ENCODE results near the gene CHST8. TPM values are rescaled to one million over a fixed set of nuclear protein-coding genes. Genes with fewer than 3 reads are reported as not detected.

The CHST8 gene
- total RNA-seq, 1 experiment from 2014 or later, result 2.3 TPM

DNA sequence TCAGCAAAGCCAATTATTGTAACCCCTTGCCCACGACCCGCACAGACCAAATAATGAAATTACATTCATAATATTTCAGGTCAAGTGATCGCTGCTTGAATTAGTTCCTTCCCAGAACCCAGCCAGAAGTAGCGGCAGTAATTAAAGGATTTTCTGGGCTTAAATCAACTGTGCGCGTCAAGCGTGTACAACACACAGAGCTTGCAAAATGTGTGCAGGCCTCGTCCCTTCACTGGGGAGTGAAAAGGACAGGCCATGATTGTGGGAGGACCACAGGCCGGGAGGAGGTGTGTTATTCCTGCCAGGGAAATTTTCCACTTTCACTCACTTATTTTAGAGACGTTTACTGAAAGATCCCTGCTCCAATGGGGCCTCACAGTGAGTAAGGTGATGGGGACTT, 84.9 kb downstream of the CHST8 start:
- Histone ChIP-seq H3K36me3 (ENCODE audit: insufficient read depth, low read length, poor library complexity, severe bottlenecking) (no peaks in the 10 kb centered on the region), H3K27me3 (replicated peaks; ENCODE audit: insufficient read depth, low read depth, low read length, poor library complexity) (no peaks in the 10 kb centered on the region), H3K4me3 (ENCODE audit: low read depth, low read length, poor library complexity, severe bottlenecking) (no peak overlapping the region), H3K27ac (ENCODE audit: low read depth, low read length, poor library complexity, severe bottlenecking) (no peak overlapping the region), H3K9me3 (ENCODE audit: low read depth, low read length, poor library complexity, severe bottlenecking) (no peaks in the 10 kb centered on the region), H3K4me1 (ENCODE audit: insufficient read depth, low read length, poor library complexity, severe bottlenecking) (no peaks in the 10 kb centered on the region)
- intact Hi-C loops (cut with micrococcal nuclease; ENCODE audit: unreplicated experiment), result no loop called here
- no peak for DNase-seq (ENCODE audit: low spot score)
- POLR2A ChIA-PET (ENCODE audit: low non-redundant PET), result interaction anchor here (0.5 kb wide), 1 partner anchor 735 kb away, joined by 5 read pairs; the partner anchor contains the start of gene CEP89
- BruUV-seq (replicated peaks), result no TSS peak
- no peak for TF ChIP-seq EZH2 (IDR thresholded peaks at IDR 0.05; ENCODE audit: borderline replicate concordance, low read depth, low read length, poor library complexity, severe bottlenecking)
- TF ChIP-seq, protein P1, sequence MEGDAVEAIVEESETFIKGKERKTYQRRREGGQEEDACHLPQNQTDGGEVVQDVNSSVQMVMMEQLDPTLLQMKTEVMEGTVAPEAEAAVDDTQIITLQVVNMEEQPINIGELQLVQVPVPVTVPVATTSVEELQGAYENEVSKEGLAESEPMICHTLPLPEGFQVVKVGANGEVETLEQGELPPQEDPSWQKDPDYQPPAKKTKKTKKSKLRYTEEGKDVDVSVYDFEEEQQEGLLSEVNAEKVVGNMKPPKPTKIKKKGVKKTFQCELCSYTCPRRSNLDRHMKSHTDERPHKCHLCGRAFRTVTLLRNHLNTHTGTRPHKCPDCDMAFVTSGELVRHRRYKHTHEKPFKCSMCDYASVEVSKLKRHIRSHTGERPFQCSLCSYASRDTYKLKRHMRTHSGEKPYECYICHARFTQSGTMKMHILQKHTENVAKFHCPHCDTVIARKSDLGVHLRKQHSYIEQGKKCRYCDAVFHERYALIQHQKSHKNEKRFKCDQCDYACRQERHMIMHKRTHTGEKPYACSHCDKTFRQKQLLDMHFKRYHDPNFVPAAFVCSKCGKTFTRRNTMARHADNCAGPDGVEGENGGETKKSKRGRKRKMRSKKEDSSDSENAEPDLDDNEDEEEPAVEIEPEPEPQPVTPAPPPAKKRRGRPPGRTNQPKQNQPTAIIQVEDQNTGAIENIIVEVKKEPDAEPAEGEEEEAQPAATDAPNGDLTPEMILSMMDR (conservative IDR thresholded peaks at IDR 0.05; ENCODE audit: low read depth, low read length), result no peak
- CTCF ChIA-PET, result no interaction called here

DNA sequence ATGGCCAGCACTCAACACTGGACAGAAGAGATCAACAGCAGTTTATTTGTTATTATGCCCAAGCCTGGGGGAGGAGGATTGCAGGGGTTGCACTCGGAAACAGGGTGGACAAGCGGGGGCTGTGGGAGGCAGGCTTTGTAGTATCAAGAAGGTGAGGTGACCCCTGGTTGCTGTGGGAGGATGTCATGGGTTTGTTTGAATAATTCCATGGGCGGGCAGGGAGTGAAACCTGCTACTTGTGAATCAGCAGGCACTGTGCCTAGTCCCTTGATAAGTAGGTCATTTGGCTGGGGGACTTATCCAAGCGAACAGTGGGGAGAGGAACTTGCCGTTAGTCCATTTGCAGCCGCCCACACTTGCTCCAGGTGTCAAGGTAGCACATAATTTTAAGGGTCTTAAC, 90.5 kb downstream of the CHST8 start:
- H3K9me3 ChIP-seq (ENCODE audit: low read depth, low read length, poor library complexity, severe bottlenecking), result no peaks in the 10 kb centered on the region
- no peaks in the 10 kb centered on the region for H3K36me3 ChIP-seq (ENCODE audit: insufficient read depth, low read length, poor library complexity, severe bottlenecking)
- ChIA-PET POLR2A (ENCODE audit: low non-redundant PET) (no interaction called here), CTCF (no interaction called here)
- no peak for DNase-seq (ENCODE audit: low spot score)
- TF ChIP-seq, protein P1 (conservative IDR thresholded peaks at IDR 0.05; ENCODE audit: low read depth, low read length), result no peak
- no peak for TF ChIP-seq EZH2 (IDR thresholded peaks at IDR 0.05; ENCODE audit: borderline replicate concordance, low read depth, low read length, poor library complexity, severe bottlenecking)
- H3K27ac ChIP-seq (ENCODE audit: low read depth, low read length, poor library complexity, severe bottlenecking), result no peak overlapping the region
- BruUV-seq (replicated peaks), result no TSS peak
- H3K4me1 ChIP-seq (ENCODE audit: insufficient read depth, low read length, poor library complexity, severe bottlenecking), result no peaks in the 10 kb centered on the region
- no peak overlapping the region for H3K4me3 ChIP-seq (ENCODE audit: low read depth, low read length, poor library complexity, severe bottlenecking)
- H3K27me3 ChIP-seq (replicated peaks; ENCODE audit: insufficient read depth, low read depth, low read length, poor library complexity), result no peaks in the 10 kb centered on the region
- intact Hi-C loops (cut with micrococcal nuclease; ENCODE audit: unreplicated experiment), result no loop called here

DNA sequence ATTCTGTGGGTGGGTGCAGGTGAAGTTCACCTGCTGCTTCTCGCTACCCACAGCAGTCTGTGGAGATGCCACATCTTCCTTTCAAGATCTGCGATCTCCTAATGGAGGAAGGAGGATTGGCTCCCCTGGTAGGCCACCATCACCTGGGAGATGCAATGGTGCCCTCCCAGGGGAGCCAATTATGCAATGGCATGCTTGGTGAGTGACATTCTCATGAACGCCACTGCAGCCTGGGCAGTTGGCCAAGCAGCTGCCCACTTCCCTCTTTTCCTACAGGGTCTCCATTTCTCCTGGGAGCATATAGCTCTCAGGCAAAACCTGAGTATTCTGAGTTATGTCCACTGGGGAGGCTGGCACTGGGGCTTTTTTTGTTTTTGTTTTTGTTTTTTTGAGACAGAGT, 91.4 kb downstream of the CHST8 start:
- Histone ChIP-seq H3K27me3 (replicated peaks; ENCODE audit: insufficient read depth, low read depth, low read length, poor library complexity) (no peaks in the 10 kb centered on the region), H3K4me3 (ENCODE audit: low read depth, low read length, poor library complexity, severe bottlenecking) (no peak overlapping the region), H3K27ac (ENCODE audit: low read depth, low read length, poor library complexity, severe bottlenecking) (no peak overlapping the region), H3K9me3 (ENCODE audit: low read depth, low read length, poor library complexity, severe bottlenecking) (no peaks in the 10 kb centered on the region), H3K4me1 (ENCODE audit: insufficient read depth, low read length, poor library complexity, severe bottlenecking) (no peaks in the 10 kb centered on the region), H3K36me3 (ENCODE audit: insufficient read depth, low read length, poor library complexity, severe bottlenecking) (no peaks in the 10 kb centered on the region)
- no TSS peak for BruUV-seq (replicated peaks)
- intact Hi-C loops (cut with micrococcal nuclease; ENCODE audit: unreplicated experiment), result no loop called here
- CTCF ChIA-PET, result no interaction called here
- TF ChIP-seq, protein P1 (conservative IDR thresholded peaks at IDR 0.05; ENCODE audit: low read depth, low read length), result no peak
- TF ChIP-seq EZH2 (IDR thresholded peaks at IDR 0.05; ENCODE audit: borderline replicate concordance, low read depth, low read length, poor library complexity, severe bottlenecking), result no peak
- POLR2A ChIA-PET (ENCODE audit: low non-redundant PET), result no interaction called here
- DNase-seq (ENCODE audit: low spot score), result no peak

Measured in A673 (cell line).